ENCODE results near the gene MEIS2.

MEIS2 gene

GRCh38 chr15:36947035-36947719 is 153.2 kb downstream of the MEIS2 start:
- no peak overlapping the region for H3K4me3 ChIP-seq (ENCODE audit: low read length in 2 of 2)
- no peaks in the 10 kb centered on the region for H3K9me3 ChIP-seq (ENCODE audit: control insufficient read depth in 2 of 2, low read length in 2 of 2)
- no peak overlapping the region for H3K27ac ChIP-seq (ENCODE audit: low read length)
- H3K4me1 ChIP-seq (ENCODE audit: control insufficient read depth, insufficient read depth, low read length): no peaks in the 10 kb centered on the region
- no peaks in the 10 kb centered on the region for H3K27me3 ChIP-seq (ENCODE audit: control insufficient read depth in 1 of 2, insufficient read depth in 2 of 2, low read length in 2 of 2)
- H3K9ac ChIP-seq (ENCODE audit: low read length in 2 of 2): no peak overlapping the region
- H3K36me3 ChIP-seq (ENCODE audit: control insufficient read depth in 2 of 2, insufficient read depth in 2 of 2, low read length in 2 of 2): peaks cover 2 to 4% of the 10 kb centered on the region in 2 donors

GRCh38 chr15:36944442-36944841 is 155.9 kb downstream of the MEIS2 start:
- Histone ChIP-seq H3K27me3 (ENCODE audit: control insufficient read depth in 1 of 2, insufficient read depth in 2 of 2, low read length in 2 of 2) (no peaks in the 10 kb centered on the region), H3K4me1 (ENCODE audit: control insufficient read depth, insufficient read depth, low read length) (no peaks in the 10 kb centered on the region), H3K9me3 (ENCODE audit: control insufficient read depth in 2 of 2, low read length in 2 of 2) (no peaks in the 10 kb centered on the region), H3K36me3 (ENCODE audit: control insufficient read depth in 2 of 2, insufficient read depth in 2 of 2, low read length in 2 of 2) (peaks cover 2 to 4% of the 10 kb centered on the region in 2 donors), H3K27ac (ENCODE audit: low read length) (no peak overlapping the region), H3K9ac (ENCODE audit: low read length in 2 of 2) (no peak overlapping the region), H3K4me3 (ENCODE audit: low read length in 2 of 2) (no peak overlapping the region)

- Histone ChIP-seq H3K9me3 (ENCODE audit: control insufficient read depth in 2 of 2, low read length in 2 of 2) (no peaks in the 10 kb centered on the region), H3K36me3 (ENCODE audit: control insufficient read depth in 2 of 2, insufficient read depth in 2 of 2, low read length in 2 of 2) (peaks cover under 1 to 2% of the 10 kb centered on the region in 2 donors), H3K27ac (ENCODE audit: low read length) (no peak overlapping the region), H3K4me3 (ENCODE audit: low read length in 2 of 2) (no peak overlapping the region), H3K4me1 (ENCODE audit: control insufficient read depth, insufficient read depth, low read length) (no peaks in the 10 kb centered on the region), H3K9ac (ENCODE audit: low read length in 2 of 2) (no peak overlapping the region), H3K27me3 (ENCODE audit: control insufficient read depth in 1 of 2, insufficient read depth in 2 of 2, low read length in 2 of 2) (no peaks in the 10 kb centered on the region)
These were observed 156.6 kb downstream of the MEIS2 start for GRCh38 chr15:36943508-36944361.

DNA sequence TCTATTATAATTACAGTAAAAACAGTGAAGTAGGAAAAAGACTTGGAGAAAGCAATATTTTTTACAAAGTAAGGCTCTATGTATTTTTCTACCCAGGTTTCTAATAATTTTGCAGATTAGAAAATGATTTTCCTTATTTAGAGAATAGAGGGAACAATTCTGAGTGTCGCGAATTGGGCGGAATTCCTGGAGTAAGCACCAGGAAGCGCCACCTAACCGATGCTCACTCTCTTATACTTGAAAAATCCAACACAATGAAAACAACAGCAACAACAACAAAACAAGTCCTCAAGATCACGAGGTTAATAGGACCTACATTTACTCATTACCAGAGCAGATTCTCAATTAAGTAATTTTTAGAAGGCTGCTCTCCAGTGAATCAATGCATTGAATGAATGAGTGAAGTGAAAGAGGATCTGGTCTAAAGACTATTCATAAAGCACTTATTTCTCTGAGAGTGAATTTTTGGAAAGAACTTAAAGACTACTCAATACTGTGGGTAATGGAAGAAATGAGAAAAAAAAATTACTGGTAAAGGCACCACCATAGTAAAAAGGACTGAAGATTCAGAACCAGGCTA is 158.0 kb downstream of the MEIS2 start:
- H3K36me3 ChIP-seq (ENCODE audit: control insufficient read depth in 2 of 2, insufficient read depth in 2 of 2, low read length in 2 of 2): no peaks in the 10 kb centered on the region
- H3K9ac ChIP-seq (ENCODE audit: low read length in 2 of 2): no peak overlapping the region
- H3K4me3 ChIP-seq (ENCODE audit: low read length in 2 of 2): no peak overlapping the region
- no peaks in the 10 kb centered on the region for H3K9me3 ChIP-seq (ENCODE audit: control insufficient read depth in 2 of 2, low read length in 2 of 2)
- H3K4me1 ChIP-seq (ENCODE audit: control insufficient read depth, insufficient read depth, low read length): no peaks in the 10 kb centered on the region
- H3K27ac ChIP-seq (ENCODE audit: low read length): no peak overlapping the region
- no peaks in the 10 kb centered on the region for H3K27me3 ChIP-seq (ENCODE audit: control insufficient read depth in 1 of 2, insufficient read depth in 2 of 2, low read length in 2 of 2)

DNA sequence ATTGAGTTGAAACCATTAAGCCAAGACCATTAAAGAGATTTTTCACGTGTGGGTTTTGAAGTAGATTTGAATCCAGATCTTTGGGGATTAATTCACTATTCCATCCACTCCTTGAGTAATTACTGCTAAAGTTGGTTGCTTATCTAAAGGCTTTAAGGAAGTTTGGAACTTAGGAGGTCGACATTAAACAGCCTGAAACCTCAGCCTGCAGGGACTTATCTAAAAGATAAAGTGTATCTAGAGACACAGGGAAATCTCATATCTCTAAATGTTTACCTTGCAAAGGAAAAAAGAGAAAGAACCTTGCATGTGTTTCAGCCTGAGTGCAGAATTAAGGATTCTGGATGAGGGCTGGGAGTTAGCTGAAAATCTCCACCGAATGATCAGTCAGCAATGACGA is 158.6 kb downstream of the MEIS2 start:
- Histone ChIP-seq H3K36me3 (ENCODE audit: control insufficient read depth in 2 of 2, insufficient read depth in 2 of 2, low read length in 2 of 2) (no peaks in the 10 kb centered on the region), H3K9me3 (ENCODE audit: control insufficient read depth in 2 of 2, low read length in 2 of 2) (no peaks in the 10 kb centered on the region), H3K27me3 (ENCODE audit: control insufficient read depth in 1 of 2, insufficient read depth in 2 of 2, low read length in 2 of 2) (no peaks in the 10 kb centered on the region), H3K9ac (ENCODE audit: low read length in 2 of 2) (no peak overlapping the region), H3K27ac (ENCODE audit: low read length) (no peak overlapping the region), H3K4me1 (ENCODE audit: control insufficient read depth, insufficient read depth, low read length) (no peaks in the 10 kb centered on the region), H3K4me3 (ENCODE audit: low read length in 2 of 2) (no peak overlapping the region)

GRCh38 chr15:36940636-36941260 is 159.6 kb downstream of the MEIS2 start:
- H3K36me3 ChIP-seq (ENCODE audit: control insufficient read depth in 2 of 2, insufficient read depth in 2 of 2, low read length in 2 of 2): no peaks in the 10 kb centered on the region
- H3K4me3 ChIP-seq (ENCODE audit: low read length in 2 of 2): no peak overlapping the region
- no peak overlapping the region for H3K9ac ChIP-seq (ENCODE audit: low read length in 2 of 2)
- no peaks in the 10 kb centered on the region for H3K4me1 ChIP-seq (ENCODE audit: control insufficient read depth, insufficient read depth, low read length)
- no peaks in the 10 kb centered on the region for H3K9me3 ChIP-seq (ENCODE audit: control insufficient read depth in 2 of 2, low read length in 2 of 2)
- no peaks in the 10 kb centered on the region for H3K27me3 ChIP-seq (ENCODE audit: control insufficient read depth in 1 of 2, insufficient read depth in 2 of 2, low read length in 2 of 2)
- H3K27ac ChIP-seq (ENCODE audit: low read length): no peak overlapping the region

GRCh38 chr15:36940219-36940618 is 160.1 kb downstream of the MEIS2 start:
- Histone ChIP-seq H3K27me3 (ENCODE audit: control insufficient read depth in 1 of 2, insufficient read depth in 2 of 2, low read length in 2 of 2) (no peaks in the 10 kb centered on the region), H3K9ac (ENCODE audit: low read length in 2 of 2) (no peak overlapping the region), H3K27ac (ENCODE audit: low read length) (no peak overlapping the region), H3K36me3 (ENCODE audit: control insufficient read depth in 2 of 2, insufficient read depth in 2 of 2, low read length in 2 of 2) (no peaks in the 10 kb centered on the region), H3K4me3 (ENCODE audit: low read length in 2 of 2) (no peak overlapping the region), H3K4me1 (ENCODE audit: control insufficient read depth, insufficient read depth, low read length) (no peaks in the 10 kb centered on the region), H3K9me3 (ENCODE audit: control insufficient read depth in 2 of 2, low read length in 2 of 2) (no peaks in the 10 kb centered on the region)

GRCh38 chr15:36938764-36939163 is 161.6 kb downstream of the MEIS2 start:
- Histone ChIP-seq H3K4me3 (ENCODE audit: low read length in 2 of 2) (no peak overlapping the region), H3K27ac (ENCODE audit: low read length) (no peak overlapping the region), H3K4me1 (ENCODE audit: control insufficient read depth, insufficient read depth, low read length) (no peaks in the 10 kb centered on the region), H3K9ac (ENCODE audit: low read length in 2 of 2) (no peak overlapping the region), H3K36me3 (ENCODE audit: control insufficient read depth in 2 of 2, insufficient read depth in 2 of 2, low read length in 2 of 2) (no peaks in the 10 kb centered on the region), H3K27me3 (ENCODE audit: control insufficient read depth in 1 of 2, insufficient read depth in 2 of 2, low read length in 2 of 2) (no peaks in the 10 kb centered on the region), H3K9me3 (ENCODE audit: control insufficient read depth in 2 of 2, low read length in 2 of 2) (no peaks in the 10 kb centered on the region)

DNA sequence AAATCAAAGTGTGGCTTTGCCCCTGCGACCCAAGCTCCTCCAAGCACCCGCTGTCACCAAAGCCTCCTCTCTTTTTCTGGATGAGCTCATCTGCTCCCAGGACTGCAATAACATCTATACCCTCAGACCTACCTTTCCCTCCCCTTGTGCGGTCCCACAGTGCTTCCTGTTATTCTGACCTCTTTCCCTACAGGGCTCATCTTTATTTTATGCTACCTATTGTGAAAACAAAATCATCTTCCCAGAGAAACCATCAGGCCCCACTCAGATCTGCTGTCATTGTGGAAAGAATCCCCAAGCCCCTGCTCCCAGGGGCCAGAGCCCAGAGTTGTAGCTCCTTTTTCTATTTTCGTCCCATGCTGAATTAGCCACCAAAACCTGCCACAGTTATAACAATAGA is 162.2 kb downstream of the MEIS2 start:
- Histone ChIP-seq H3K4me1 (ENCODE audit: control insufficient read depth, insufficient read depth, low read length) (no peaks in the 10 kb centered on the region), H3K9me3 (ENCODE audit: control insufficient read depth in 2 of 2, low read length in 2 of 2) (no peaks in the 10 kb centered on the region), H3K4me3 (ENCODE audit: low read length in 2 of 2) (no peak overlapping the region), H3K27me3 (ENCODE audit: control insufficient read depth in 1 of 2, insufficient read depth in 2 of 2, low read length in 2 of 2) (no peaks in the 10 kb centered on the region), H3K27ac (ENCODE audit: low read length) (no peak overlapping the region), H3K9ac (ENCODE audit: low read length in 2 of 2) (no peak overlapping the region), H3K36me3 (ENCODE audit: control insufficient read depth in 2 of 2, insufficient read depth in 2 of 2, low read length in 2 of 2) (no peaks in the 10 kb centered on the region)

DNA sequence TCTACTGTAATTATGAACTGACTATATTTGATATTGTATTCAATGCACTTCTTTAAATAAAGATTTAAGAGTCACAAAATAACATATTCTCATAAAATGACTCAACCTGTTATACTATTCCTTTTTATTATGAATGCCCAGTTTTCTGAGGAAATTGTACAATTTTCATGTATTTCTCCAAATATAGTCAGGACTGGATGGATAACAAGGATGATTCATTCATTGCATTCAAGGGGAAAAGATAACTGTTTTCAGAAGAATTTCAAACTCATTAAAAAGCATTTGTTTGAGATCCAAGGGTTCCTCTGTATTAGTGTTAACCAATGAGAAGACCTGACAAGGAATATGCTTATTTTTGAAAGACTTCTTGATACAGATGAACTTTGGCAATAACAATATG is 163.7 kb downstream of the MEIS2 start:
- no peaks in the 10 kb centered on the region for H3K4me1 ChIP-seq (ENCODE audit: control insufficient read depth, insufficient read depth, low read length)
- no peaks in the 10 kb centered on the region for H3K27me3 ChIP-seq (ENCODE audit: control insufficient read depth in 1 of 2, insufficient read depth in 2 of 2, low read length in 2 of 2)
- no peak overlapping the region for H3K27ac ChIP-seq (ENCODE audit: low read length)
- H3K9me3 ChIP-seq (ENCODE audit: control insufficient read depth in 2 of 2, low read length in 2 of 2): no peaks in the 10 kb centered on the region
- no peaks in the 10 kb centered on the region for H3K36me3 ChIP-seq (ENCODE audit: control insufficient read depth in 2 of 2, insufficient read depth in 2 of 2, low read length in 2 of 2)
- no peak overlapping the region for H3K9ac ChIP-seq (ENCODE audit: low read length in 2 of 2)
- H3K4me3 ChIP-seq (ENCODE audit: low read length in 2 of 2): no peak overlapping the region

Measured in stomach smooth muscle (tissue), 2 donors.